GM13977 (cell line): Measurements from ENCODE around the gene ATP8B3.

ENCODE experiments used
- DNase-seq: peaks from one replicate; pipeline ENCODE4 v3.0.0; 2012; ENCODE audit warnings: low spot score
- in situ Hi-C: fragments of 300-500 bp; cut with MboI; formaldehyde crosslinking; loops from one replicate; pipeline ENCODE4 v1.12.0; 2022; ENCODE audit warnings: low sequenced_read_pairs, low pct_unique_long_range_greater_than_20kb, mixed read lengths, inconsistent platforms; ENCODE audit not compliant: unreplicated experiment
- TF ChIP-seq, protein P1 (sequence below): IDR thresholded peaks from 2 replicates; pipeline ENCODE4 v1.5.1; 2012; ENCODE audit warnings: mild to moderate bottlenecking, control low read depth; ENCODE audit not compliant: insufficient read depth; ENCODE audit errors: extremely low read depth, missing control alignments

Gene ATP8B3

DNA sequence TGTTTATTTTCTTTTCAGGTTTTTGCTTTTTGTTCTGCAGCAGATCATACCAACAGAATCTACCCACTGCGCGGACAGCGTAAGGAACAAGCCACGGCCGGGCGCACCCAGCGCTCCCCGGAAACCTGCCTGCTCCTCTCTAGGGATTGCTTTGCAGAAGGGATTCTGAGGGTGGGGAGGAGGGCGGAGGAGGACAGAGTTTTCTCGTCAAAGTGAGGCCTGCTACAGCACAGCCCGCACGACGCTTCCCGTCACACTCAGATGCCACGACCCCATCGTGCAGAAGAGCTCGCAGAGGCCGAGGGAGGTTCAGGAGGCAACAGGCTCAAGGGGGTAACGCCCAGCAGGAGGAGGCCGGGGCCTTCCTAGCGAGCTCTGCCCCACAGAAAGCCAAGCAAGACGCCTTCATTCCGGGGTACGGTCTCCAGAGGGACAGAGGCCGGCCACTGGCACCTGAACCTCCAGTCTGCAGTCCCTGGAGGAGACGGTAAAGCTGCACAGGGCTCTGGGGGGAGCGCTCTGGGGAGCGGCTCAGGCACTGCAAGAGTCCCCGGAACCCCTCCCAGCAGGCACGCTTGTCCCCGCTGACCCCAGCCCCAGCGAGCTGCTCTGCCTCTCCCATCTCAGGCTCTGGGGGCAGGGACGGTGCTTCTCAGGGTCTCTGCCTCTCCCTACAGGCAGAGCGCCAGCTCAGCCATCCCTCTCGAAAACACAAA lies 29.3 kb upstream of the ATP8B3 start:
- no peak for DNase-seq
- in situ Hi-C loops, result no loop called here
- TF ChIP-seq, protein P1, sequence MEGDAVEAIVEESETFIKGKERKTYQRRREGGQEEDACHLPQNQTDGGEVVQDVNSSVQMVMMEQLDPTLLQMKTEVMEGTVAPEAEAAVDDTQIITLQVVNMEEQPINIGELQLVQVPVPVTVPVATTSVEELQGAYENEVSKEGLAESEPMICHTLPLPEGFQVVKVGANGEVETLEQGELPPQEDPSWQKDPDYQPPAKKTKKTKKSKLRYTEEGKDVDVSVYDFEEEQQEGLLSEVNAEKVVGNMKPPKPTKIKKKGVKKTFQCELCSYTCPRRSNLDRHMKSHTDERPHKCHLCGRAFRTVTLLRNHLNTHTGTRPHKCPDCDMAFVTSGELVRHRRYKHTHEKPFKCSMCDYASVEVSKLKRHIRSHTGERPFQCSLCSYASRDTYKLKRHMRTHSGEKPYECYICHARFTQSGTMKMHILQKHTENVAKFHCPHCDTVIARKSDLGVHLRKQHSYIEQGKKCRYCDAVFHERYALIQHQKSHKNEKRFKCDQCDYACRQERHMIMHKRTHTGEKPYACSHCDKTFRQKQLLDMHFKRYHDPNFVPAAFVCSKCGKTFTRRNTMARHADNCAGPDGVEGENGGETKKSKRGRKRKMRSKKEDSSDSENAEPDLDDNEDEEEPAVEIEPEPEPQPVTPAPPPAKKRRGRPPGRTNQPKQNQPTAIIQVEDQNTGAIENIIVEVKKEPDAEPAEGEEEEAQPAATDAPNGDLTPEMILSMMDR, result no peak

DNA sequence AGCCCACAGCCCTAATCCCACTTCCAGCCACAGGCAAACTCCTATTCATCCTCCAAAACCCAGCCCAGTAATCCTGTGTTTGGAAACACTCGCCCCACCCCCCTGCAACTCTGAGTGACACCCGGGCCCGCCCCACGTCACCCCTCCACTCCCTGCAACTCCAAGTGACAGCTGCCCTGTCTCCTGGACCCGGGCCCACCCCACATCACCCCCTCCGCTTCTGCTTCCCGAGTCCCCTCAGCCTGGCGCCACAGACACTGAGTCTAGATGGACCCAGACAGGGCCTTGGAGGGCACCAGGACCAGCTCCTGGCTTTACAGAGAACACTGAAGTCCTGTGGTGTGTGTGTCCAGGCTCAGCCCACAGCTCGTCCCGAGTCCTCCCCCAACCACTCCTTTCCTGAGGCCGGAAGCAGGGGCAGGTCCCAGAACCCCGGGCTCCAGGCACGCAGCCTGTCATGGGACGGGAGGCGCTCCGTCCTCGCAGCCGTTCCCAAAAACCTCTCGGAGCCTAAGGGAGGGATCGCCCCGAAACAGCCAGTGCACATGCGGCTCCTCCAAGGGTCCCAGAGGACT lies 28.6 kb upstream of the ATP8B3 start:
- in situ Hi-C loops, result no loop called here
- no peak for DNase-seq
- TF ChIP-seq, protein P1, result no peak

DNA sequence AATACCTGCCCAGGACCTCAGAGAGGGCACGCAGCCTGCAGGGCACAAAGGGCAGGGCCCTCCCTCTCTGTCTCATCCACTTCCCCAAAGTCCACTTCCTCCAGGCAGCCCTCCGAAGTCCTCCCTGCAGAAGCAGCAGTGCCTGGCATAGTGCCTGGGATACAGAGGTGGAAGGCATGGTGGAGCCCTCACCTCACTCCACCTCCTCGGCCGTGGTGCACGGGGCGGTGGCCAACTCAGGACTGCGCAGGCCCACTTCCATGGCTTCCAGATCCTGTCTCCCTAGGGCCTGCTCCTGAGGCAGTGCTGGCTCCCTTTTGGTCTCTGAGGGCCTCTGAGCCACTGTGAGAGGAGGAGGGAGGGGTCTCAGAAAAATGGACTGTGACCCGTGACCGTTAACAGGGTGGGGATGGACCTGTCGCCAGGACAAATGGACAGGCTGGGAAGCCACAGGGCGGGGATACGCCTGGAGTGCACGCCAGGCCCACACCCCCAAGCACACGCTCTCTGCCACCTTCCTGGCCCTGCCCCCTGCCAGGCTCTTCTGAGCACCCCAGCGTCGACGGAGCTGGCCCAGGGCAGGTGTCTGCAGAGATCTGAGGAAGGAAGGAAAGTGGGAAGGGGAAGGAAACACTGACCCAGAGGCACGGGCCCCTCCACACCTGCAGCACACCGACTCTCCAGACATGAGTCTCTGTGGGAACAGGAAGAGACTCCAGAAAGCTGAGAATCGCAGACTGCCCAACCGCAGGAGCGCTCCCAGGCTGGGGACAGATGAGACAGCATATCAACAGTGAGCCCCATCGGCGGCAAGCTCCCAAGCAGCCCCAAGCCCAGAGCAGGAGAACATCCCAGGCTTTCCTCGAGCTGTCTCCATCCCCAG lies 27.8 kb upstream of the ATP8B3 start:
- DNase-seq, result no peak
- TF ChIP-seq, protein P1, result no peak
- in situ Hi-C loops, result no loop called here

DNA sequence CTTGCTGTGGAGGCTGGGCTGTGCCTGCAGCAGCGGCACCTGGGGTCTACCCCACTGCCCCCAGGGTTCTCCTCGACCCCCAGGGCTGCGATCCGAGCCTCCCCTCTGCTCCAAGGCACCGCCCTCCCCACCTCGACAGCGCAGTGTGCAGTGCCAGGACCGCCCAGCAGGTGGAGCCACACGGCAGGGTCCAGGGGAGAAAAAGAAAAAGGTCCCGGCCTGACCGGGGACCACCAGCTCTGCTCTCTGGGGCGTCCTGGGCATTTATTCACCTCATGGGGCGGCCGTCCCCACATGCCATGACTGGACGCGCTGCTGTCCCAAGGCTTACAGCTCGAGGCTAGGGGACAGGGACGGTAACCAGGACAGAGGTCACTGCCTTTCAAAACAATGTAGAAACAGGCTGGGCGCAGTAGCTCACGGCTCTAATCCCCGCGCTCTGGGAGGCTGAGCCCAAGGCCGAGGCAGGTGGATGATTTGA lies 25.6 kb upstream of the ATP8B3 start:
- TF ChIP-seq, protein P1, result peak; percentile 96
- peak; percentile 87 for DNase-seq
- in situ Hi-C loops, result no loop called here

DNA sequence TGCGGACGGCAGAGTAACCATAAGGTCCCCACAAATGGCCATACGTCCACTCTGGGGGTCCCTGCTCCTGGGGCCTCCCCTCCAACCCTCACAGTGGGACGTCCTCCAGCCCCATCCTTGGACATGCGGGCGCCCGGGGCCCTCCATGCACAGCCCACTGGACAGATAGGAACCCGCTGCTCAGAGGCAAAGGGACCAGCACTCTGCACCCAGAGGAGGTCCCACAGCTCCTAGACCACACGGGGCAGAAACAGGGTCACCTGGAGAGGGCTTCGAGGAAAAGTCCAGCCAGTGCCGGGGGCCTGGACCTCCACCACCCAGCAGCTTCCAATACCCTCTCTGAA lies 25.1 kb upstream of the ATP8B3 start:
- in situ Hi-C loops, result no loop called here
- TF ChIP-seq, protein P1, result no peak
- no peak for DNase-seq

DNA sequence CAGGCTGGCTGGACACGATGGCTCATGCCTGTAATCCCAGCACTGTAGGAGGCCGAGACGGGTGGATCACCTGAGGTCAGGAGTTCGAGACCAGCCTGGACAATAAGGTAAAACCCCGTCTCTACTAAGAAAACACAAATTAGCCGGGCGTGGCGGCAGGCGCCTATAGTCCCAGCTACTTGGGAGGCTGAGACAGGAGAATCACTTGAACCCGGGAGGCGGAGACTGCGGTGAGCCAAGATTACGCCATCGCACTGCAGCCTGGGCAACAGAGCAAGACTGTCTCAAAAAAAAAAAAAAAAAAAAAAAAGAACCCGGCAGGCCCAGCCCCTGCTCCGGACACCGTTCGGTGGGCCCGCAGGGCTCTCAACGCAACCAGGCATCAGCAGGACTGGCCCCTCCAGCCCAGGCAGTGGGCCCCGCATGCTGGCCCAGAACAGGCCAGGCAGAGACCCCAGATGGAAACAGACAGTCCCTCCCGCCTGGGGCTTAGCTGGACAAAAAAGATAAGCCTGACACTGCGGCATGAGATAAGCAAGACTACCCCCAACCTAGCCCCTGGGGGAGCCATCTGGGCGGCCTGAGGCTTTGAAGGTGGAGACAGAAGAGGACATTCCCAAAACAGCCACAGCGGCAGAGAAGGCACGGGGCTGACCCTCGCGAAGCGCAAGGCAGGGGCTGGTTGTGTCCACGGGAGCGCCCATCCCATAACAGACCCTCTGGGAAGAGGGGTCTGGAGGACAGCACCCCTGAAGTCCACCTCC lies 24.6 kb upstream of the ATP8B3 start:
- no peak for DNase-seq
- TF ChIP-seq, protein P1, result no peak
- in situ Hi-C loops, result no loop called here
